Peyer's patch (tissue), 4 donors: ENCODE measurements around the gene FAM53C.

Experiments used
- CTCF ChIP-seq, 6 experiments: fragments of 450-650 bp in 4 of 6; fragments of 200-600 bp in 2 of 6; sonication (generic) in 1 of 6; IDR thresholded peaks; one replicate each; pipeline ENCODE4 v1.5.1; 2017 to 2019; ENCODE audit warnings: antibody characterized with exemption in 6 of 6, mild to moderate bottlenecking in 3 of 6, moderate library complexity in 1 of 6
- POLR2A ChIP-seq, 2 donors: fragments of 450-650 bp; IDR thresholded peaks; one replicate each; pipeline ENCODE4 v1.5.1; 2017; ENCODE audit warnings: antibody characterized with exemption in 2 of 2, mild to moderate bottlenecking in 2 of 2, moderate library complexity in 2 of 2

- TF ChIP-seq CTCF (IDR thresholded peaks at IDR 0.05) (no peak), POLR2A (IDR thresholded peaks at IDR 0.05) (no peak)
Observed at GRCh38 chr5:138386290-138386689, 48.2 kb downstream of the FAM53C start.
